ENCODE measurements around the gene USHBP1. TPM values are rescaled to one million over a fixed set of nuclear protein-coding genes. Genes with fewer than 3 reads are reported as not detected.

Gene USHBP1
- total and polyA plus RNA-seq, 2 of the 13 experiments (the other 11 are each of a cell fraction or from before 2014, with no cell fraction given), result 0.15 to 1.5 TPM

GRCh38 chr19:17303167-17303939, 38.8 kb upstream of the USHBP1 start, which contains the start of gene ABHD8 (continued):
- TF ChIP-seq, protein P1, sequence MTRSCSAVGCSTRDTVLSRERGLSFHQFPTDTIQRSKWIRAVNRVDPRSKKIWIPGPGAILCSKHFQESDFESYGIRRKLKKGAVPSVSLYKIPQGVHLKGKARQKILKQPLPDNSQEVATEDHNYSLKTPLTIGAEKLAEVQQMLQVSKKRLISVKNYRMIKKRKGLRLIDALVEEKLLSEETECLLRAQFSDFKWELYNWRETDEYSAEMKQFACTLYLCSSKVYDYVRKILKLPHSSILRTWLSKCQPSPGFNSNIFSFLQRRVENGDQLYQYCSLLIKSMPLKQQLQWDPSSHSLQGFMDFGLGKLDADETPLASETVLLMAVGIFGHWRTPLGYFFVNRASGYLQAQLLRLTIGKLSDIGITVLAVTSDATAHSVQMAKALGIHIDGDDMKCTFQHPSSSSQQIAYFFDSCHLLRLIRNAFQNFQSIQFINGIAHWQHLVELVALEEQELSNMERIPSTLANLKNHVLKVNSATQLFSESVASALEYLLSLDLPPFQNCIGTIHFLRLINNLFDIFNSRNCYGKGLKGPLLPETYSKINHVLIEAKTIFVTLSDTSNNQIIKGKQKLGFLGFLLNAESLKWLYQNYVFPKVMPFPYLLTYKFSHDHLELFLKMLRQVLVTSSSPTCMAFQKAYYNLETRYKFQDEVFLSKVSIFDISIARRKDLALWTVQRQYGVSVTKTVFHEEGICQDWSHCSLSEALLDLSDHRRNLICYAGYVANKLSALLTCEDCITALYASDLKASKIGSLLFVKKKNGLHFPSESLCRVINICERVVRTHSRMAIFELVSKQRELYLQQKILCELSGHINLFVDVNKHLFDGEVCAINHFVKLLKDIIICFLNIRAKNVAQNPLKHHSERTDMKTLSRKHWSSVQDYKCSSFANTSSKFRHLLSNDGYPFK (CRISPR knock-in tag; IDR thresholded peaks at IDR 0.05; ENCODE audit: borderline replicate concordance), result no peak
- peak; percentile 37; the same call in 1 of the 2 replicates for TF ChIP-seq YEATS4 (CRISPR knock-in tag; IDR thresholded peaks at IDR 0.05; ENCODE audit: borderline replicate concordance)
- TF ChIP-seq ZNF558 (CRISPR knock-in tag; IDR thresholded peaks at IDR 0.05; ENCODE audit: borderline replicate concordance), result no peak
- TF ChIP-seq, protein P2, sequence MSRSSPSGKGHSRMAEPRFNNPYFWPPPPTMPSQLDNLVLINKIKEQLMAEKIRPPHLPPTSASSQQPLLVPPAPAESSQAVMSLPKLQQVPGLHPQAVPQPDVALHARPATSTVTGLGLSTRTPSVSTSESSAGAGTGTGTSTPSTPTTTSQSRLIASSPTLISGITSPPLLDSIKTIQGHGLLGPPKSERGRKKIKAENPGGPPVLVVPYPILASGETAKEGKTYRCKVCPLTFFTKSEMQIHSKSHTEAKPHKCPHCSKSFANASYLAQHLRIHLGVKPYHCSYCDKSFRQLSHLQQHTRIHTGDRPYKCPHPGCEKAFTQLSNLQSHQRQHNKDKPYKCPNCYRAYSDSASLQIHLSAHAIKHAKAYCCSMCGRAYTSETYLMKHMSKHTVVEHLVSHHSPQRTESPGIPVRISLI (CRISPR knock-in tag; IDR thresholded peaks at IDR 0.05; ENCODE audit: borderline replicate concordance), result no peak
- TF ChIP-seq FOXA3 (CRISPR knock-in tag; IDR thresholded peaks at IDR 0.05), result peak; percentile 76
- TF ChIP-seq, protein P3, sequence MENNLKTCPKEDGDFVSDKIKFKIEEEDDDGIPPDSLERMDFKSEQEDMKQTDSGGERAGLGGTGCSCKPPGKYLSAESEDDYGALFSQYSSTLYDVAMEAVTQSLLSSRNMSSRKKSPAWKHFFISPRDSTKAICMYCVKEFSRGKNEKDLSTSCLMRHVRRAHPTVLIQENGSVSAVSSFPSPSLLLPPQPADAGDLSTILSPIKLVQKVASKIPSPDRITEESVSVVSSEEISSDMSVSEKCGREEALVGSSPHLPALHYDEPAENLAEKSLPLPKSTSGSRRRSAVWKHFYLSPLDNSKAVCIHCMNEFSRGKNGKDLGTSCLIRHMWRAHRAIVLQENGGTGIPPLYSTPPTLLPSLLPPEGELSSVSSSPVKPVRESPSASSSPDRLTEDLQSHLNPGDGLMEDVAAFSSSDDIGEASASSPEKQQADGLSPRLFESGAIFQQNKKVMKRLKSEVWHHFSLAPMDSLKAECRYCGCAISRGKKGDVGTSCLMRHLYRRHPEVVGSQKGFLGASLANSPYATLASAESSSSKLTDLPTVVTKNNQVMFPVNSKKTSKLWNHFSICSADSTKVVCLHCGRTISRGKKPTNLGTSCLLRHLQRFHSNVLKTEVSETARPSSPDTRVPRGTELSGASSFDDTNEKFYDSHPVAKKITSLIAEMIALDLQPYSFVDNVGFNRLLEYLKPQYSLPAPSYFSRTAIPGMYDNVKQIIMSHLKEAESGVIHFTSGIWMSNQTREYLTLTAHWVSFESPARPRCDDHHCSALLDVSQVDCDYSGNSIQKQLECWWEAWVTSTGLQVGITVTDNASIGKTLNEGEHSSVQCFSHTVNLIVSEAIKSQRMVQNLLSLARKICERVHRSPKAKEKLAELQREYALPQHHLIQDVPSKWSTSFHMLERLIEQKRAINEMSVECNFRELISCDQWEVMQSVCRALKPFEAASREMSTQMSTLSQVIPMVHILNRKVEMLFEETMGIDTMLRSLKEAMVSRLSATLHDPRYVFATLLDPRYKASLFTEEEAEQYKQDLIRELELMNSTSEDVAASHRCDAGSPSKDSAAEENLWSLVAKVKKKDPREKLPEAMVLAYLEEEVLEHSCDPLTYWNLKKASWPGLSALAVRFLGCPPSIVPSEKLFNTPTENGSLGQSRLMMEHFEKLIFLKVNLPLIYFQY (CRISPR knock-in tag; IDR thresholded peaks at IDR 0.05; ENCODE audit: borderline replicate concordance), result no peak; the same call in 1 of the 2 replicates
- peak; percentile 83; the same call in 1 of the 2 replicates for TF ChIP-seq PBX3 (CRISPR knock-in tag; IDR thresholded peaks at IDR 0.05; ENCODE audit: borderline replicate concordance)
- no peak for TF ChIP-seq TFE3 (CRISPR knock-in tag; IDR thresholded peaks at IDR 0.05)
- no peak for TF ChIP-seq SSRP1 (CRISPR knock-in tag; IDR thresholded peaks at IDR 0.05)
- no peak for TF ChIP-seq ZNF674 (CRISPR knock-in tag; IDR thresholded peaks at IDR 0.05; ENCODE audit: low read depth)
- TF ChIP-seq NBN (conservative IDR thresholded peaks at IDR 0.05), result no peak
- peak; percentile 29 for TF ChIP-seq CREM (IDR thresholded peaks at IDR 0.05)
- no peak for TF ChIP-seq CREM (CRISPR knock-in tag; IDR thresholded peaks at IDR 0.05)
- TF ChIP-seq, protein P4, sequence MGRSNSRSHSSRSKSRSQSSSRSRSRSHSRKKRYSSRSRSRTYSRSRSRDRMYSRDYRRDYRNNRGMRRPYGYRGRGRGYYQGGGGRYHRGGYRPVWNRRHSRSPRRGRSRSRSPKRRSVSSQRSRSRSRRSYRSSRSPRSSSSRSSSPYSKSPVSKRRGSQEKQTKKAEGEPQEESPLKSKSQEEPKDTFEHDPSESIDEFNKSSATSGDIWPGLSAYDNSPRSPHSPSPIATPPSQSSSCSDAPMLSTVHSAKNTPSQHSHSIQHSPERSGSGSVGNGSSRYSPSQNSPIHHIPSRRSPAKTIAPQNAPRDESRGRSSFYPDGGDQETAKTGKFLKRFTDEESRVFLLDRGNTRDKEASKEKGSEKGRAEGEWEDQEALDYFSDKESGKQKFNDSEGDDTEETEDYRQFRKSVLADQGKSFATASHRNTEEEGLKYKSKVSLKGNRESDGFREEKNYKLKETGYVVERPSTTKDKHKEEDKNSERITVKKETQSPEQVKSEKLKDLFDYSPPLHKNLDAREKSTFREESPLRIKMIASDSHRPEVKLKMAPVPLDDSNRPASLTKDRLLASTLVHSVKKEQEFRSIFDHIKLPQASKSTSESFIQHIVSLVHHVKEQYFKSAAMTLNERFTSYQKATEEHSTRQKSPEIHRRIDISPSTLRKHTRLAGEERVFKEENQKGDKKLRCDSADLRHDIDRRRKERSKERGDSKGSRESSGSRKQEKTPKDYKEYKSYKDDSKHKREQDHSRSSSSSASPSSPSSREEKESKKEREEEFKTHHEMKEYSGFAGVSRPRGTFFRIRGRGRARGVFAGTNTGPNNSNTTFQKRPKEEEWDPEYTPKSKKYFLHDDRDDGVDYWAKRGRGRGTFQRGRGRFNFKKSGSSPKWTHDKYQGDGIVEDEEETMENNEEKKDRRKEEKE (IDR thresholded peaks at IDR 0.05), result no peak
- TF ChIP-seq ZNF326 (CRISPR knock-in tag; IDR thresholded peaks at IDR 0.05; ENCODE audit: borderline replicate concordance), result no peak

All from HepG2 (cell line).